Activated naive CD4-positive, alpha-beta T cell treated with anti-CD3 and anti-CD28 coated beads for 36 hours (primary cell): Measurements from ENCODE around the gene RFX7. TPM values are rescaled to one million over a fixed set of nuclear protein-coding genes. Genes with fewer than 3 reads are reported as not detected.
"Not testable (repeated sequence)": the region's sequence is repeated elsewhere in the genome, so short reads cannot be mapped to it uniquely, and the experiment has no call there.

Source experiments
- CTCF ChIA-PET: fragments of 350-600 bp; sonication (Branson Sonifier 250); formaldehyde crosslinking; loops from one replicate; lab custom pipeline; 2021; ENCODE audit warnings: antibody characterized with exemption; lab: Charles Lee
- DNase-seq: peaks from one replicate; pipeline ENCODE4 v3.0.0-alpha.2; 2020
- H3K27ac Mint-ChIP-seq: one replicate; pipeline ENCODE4 v1.8.0; 2021; ENCODE audit warnings: mild to moderate bottlenecking, mixed read lengths
- H3K27me3 Mint-ChIP-seq: one replicate; pipeline ENCODE4 v1.8.0; 2021; ENCODE audit warnings: low read depth, mixed read lengths
- H3K36me3 Mint-ChIP-seq: one replicate; pipeline ENCODE4 v1.8.0; 2021; ENCODE audit warnings: low read depth, mixed read lengths
- H3K4me1 Mint-ChIP-seq: one replicate; pipeline ENCODE4 v1.8.0; 2021; ENCODE audit warnings: low read depth, mixed read lengths
- H3K4me3 Mint-ChIP-seq: one replicate; pipeline ENCODE4 v1.8.0; 2021; ENCODE audit warnings: mild to moderate bottlenecking, moderate library complexity, mixed read lengths
- H3K9me3 Mint-ChIP-seq: one replicate; pipeline ENCODE4 v1.8.0; 2021; ENCODE audit warnings: mixed read lengths
- intact Hi-C: fragments of 100-400 bp; cut with micrococcal nuclease; formaldehyde crosslinking; loops from one replicate; pipeline ENCODE4 v1.15.1; 2023
- total RNA-seq, 2 experiments: library from RNA; stranded (reverse); gene quantifications; one replicate each; pipeline ENCODE4 v1.2.3, GENCODE V29; 2021

The RFX7 gene
- total RNA-seq, 2 experiments from 2014 or later, result 22.8 to 26.6 TPM

DNA sequence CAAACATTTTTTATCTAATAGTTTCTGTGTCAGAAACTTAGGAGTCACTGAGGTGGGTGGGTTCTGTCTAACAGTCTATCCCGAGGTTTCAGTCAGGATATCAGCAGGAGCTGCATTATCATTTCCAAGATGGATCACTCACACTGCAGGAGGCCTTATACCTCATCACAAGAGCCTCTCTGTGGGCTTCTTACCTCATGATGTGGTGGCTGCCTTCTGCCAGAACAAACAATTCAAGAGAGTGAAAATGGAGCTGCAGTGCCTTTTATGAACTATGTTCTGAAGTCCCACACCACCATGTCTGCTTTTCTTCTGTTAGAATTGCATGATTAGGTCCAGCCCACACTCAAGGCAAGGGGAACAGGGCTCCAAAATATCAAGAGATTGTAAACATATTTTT, 27.9 kb downstream of the RFX7 start:
- DNase-seq, result no peak
- H3K9me3 Mint-ChIP-seq, result peaks cover 40% of the 10 kb centered on the region
- intact Hi-C loops, result no loop called here
- H3K4me3 Mint-ChIP-seq, result no peak overlapping the region
- H3K27me3 Mint-ChIP-seq, result no peaks in the 10 kb centered on the region
- peaks cover 16% of the 10 kb centered on the region for H3K4me1 Mint-ChIP-seq
- peaks cover 37% of the 10 kb centered on the region for H3K36me3 Mint-ChIP-seq
- no peak overlapping the region for H3K27ac Mint-ChIP-seq
- CTCF ChIA-PET, result no interaction called here

DNA sequence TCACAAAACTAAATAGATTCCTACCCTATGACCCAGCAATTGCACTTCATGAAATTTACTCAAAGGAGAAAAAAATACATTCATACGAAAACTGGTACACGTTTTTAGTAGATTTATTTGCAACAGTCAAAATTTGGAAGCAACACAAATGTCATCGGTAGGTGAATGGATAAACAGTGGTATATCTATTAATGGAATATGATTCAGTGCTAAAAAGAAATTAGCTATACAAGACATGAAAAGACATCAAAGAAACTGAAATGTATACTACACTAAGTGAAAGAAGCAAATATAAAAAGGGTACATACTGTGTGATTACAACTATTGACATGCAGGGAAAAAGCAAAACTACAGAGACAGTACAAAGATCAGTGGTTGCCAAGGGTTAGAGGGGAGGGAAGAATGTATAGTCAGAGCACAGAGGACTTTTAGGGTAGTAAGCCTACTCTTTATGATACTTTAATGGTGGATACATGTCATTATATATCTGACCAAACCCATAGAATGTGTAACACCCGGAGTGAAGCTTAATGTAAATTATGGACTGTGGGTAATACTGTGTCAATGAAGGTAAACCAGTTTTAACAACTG, 31.6 kb downstream of the RFX7 start:
- Mint-ChIP-seq H3K36me3 (peaks cover 25% of the 10 kb centered on the region), H3K27ac (no peak overlapping the region), H3K4me3 (no peak overlapping the region), H3K4me1 (peaks cover 47% of the 10 kb centered on the region), H3K27me3 (no peaks in the 10 kb centered on the region), H3K9me3 (peaks cover 24% of the 10 kb centered on the region)
- intact Hi-C loops, result no loop called here
- CTCF ChIA-PET, result no interaction called here
- no peak for DNase-seq

DNA sequence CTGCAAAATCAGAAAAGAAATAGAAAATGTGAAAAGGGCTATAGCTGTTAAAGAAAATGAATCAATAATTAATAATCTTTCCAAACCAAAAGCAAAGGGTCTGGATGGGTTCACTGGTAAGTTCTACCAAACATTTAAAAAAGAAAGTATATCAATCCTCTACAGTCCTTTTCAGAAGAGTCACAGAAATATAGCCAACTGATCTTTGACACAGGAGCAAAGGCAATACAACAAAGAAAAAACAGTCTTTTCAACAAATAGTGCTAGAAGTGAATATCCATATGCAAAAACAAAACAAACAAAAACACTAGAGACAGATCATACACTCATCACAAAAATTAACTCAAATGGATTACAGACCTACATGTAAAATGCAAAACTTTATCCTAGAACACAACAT, 32.6 kb downstream of the RFX7 start:
- CTCF ChIA-PET, result no interaction called here
- Mint-ChIP-seq H3K4me1 (peaks cover 57% of the 10 kb centered on the region), H3K4me3 (no peak overlapping the region), H3K9me3 (peaks cover 24% of the 10 kb centered on the region), H3K36me3 (peaks cover 25% of the 10 kb centered on the region), H3K27me3 (no peaks in the 10 kb centered on the region), H3K27ac (no peak overlapping the region)
- DNase-seq, result no peak
- intact Hi-C loops, result no loop called here

DNA sequence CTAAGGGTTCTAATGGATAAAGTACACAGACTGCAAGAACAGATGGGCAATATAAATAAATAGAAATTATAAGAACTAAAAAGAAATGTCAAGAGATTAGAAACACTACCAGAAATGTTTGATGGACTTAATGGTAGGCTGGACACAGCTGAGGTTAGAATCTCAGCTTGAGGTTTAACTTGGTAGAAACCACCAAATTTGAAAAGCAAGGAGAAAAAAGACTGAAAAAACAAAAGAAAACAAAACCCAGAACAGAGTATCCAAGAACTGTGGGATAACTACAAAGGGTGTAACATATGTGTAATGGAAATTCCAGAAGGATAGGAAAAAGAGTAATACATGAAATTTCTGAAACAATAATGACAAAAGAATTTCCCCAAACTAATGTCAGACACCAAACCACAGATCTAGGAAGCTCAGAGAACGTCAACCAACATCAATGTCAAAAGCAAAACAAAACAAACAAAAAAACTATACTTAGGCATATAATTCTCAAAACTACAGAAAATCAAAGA, 35.0 kb downstream of the RFX7 start:
- H3K27me3 Mint-ChIP-seq, result no peaks in the 10 kb centered on the region
- H3K4me1 Mint-ChIP-seq, result peaks cover 75% of the 10 kb centered on the region
- intact Hi-C loops, result no loop called here

DNA sequence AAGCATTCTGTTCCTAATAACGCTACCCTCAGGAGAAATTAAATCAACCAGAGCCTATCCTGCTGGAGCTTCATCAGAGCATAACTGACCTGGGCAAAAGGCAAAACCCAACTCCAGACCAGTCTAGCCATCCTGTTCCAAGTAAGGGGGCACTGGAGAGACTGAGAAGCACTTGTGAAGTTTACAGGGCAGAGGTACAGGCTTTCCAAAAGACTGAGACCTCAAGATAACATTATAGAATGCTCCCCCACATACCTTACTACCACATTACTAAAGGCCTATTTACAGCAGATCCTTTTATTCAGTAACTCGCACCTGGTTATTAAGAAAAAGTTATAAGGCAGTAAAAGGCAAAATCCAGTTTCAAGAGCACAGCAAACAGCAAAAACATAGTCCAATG, 35.5 kb downstream of the RFX7 start:
- no peaks in the 10 kb centered on the region for H3K27me3 Mint-ChIP-seq
- H3K9me3 Mint-ChIP-seq, result peaks cover 17% of the 10 kb centered on the region
- peaks cover 78% of the 10 kb centered on the region for H3K4me1 Mint-ChIP-seq
- H3K4me3 Mint-ChIP-seq, result no peak overlapping the region
- H3K36me3 Mint-ChIP-seq, result peaks cover 19% of the 10 kb centered on the region
- CTCF ChIA-PET, result no interaction called here
- no peak overlapping the region for H3K27ac Mint-ChIP-seq
- DNase-seq, result no peak
- intact Hi-C loops, result no loop called here

More for the DNA sequence above, 35.0 kb downstream of the RFX7 start:
- CTCF ChIA-PET, result interaction anchor here (0.6 kb wide), 1 partner anchor 604 kb away, joined by 3 read pairs; no protein-coding TSS in a partner anchor
- DNase-seq, result no peak
- Mint-ChIP-seq H3K36me3 (peaks cover 22% of the 10 kb centered on the region), H3K9me3 (peaks cover 20% of the 10 kb centered on the region), H3K27ac (no peak overlapping the region), H3K4me3 (no peak overlapping the region)

DNA sequence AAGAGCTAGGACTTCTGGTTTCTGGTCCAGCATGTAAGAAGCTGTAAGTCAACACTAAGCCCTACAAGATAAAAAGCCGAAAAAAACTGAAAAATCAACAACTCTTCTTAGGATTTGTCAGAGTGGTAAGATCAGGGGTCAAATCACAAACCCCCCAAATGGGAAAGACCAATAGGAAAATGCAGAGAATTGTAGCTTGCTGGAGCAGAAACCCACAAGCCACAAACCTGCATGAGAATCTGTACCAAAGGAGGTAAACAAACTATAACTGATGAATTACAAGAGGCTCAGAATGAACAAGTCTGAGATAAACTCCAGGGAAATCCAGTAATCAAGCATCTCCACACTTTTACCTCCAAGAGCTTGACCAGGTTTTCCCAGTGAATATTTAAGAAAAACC, 36.0 kb downstream of the RFX7 start:
- H3K27ac Mint-ChIP-seq, result no peak overlapping the region
- intact Hi-C loops, result loop anchor here (2.0 kb wide), 1 partner anchor 37 kb away; no protein-coding TSS in a partner anchor
- peaks cover 81% of the 10 kb centered on the region for H3K4me1 Mint-ChIP-seq
- H3K27me3 Mint-ChIP-seq, result no peaks in the 10 kb centered on the region
- CTCF ChIA-PET, result no interaction called here
- H3K36me3 Mint-ChIP-seq, result peaks cover 19% of the 10 kb centered on the region
- H3K9me3 Mint-ChIP-seq, result peaks cover 16% of the 10 kb centered on the region
- H3K4me3 Mint-ChIP-seq, result no peak overlapping the region
- no peak for DNase-seq

DNA sequence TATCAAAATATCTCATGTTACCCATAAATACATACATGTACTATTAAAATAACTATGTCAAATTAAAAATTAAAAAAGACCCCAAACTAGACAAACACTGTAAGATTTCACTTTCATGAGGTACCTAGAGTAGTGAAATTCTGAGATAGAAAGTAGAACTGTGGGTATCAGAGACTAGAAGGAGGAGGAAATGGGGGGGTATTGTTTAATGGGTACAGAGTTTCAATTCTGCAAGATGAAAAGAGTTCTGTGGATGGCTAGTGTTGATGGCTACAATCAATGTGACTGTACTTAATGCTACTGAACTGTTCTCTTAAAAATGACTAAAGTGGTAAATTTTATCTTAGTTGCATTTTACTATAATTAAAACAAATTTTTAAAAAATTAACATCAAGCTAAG, 36.6 kb downstream of the RFX7 start:
- intact Hi-C loops, result loop anchor here (2.0 kb wide), 1 partner anchor 38 kb away; no protein-coding TSS in a partner anchor
- Mint-ChIP-seq H3K27me3 (no peaks in the 10 kb centered on the region), H3K9me3 (peaks cover 12% of the 10 kb centered on the region), H3K4me1 (peaks cover 80% of the 10 kb centered on the region), H3K27ac (no peak overlapping the region), H3K36me3 (peaks cover 15% of the 10 kb centered on the region), H3K4me3 (no peak overlapping the region)
- DNase-seq, result no peak
- CTCF ChIA-PET, result no interaction called here

DNA sequence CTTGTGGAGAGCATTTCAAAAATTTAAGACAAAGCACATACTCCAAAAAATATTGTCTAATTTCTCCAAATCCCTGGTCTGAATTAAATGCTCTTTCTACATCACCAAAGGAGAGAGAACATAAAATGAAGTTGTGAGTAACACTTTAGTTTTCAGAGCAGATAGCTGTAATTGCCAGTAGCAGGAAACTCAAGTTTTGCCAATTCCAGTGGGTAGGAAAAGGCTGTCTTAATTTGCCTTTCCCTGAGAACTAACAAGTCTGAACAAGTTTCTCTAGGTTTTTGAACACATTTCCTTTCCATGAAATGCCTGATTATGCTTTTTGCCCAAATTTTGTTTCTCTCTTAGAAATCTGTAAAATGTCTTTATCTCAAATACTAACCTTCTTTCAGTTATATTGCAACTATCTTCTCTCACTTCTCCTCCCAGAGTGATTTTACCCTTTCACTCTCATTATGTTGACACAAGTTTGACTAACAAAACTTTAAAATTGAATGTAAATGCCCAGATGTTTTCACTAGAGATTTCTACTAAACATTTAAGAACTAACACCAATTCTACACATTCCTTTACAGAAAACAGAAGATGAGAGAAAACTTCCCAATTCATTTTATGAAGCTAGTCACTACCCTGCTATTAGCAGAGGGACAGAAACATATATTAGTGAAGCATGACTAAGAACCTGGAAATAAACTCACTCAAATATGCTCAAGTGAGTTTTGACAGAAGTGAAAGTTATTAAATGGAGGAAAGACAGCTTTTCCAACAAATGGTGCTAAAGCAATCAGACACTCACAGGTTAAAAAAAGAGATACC, 38.4 kb downstream of the RFX7 start:
- peaks cover 76% of the 10 kb centered on the region for H3K4me1 Mint-ChIP-seq
- no peak overlapping the region for H3K4me3 Mint-ChIP-seq
- H3K9me3 Mint-ChIP-seq, result no peaks in the 10 kb centered on the region
- no peak overlapping the region for H3K27ac Mint-ChIP-seq
- DNase-seq, result no peak
- intact Hi-C loops, result no loop called here
- H3K27me3 Mint-ChIP-seq, result no peaks in the 10 kb centered on the region
- H3K36me3 Mint-ChIP-seq, result peaks cover 2% of the 10 kb centered on the region
- CTCF ChIA-PET, result interaction anchor here (1.1 kb wide), 1 partner anchor 40 kb away, joined by 3 read pairs; no protein-coding TSS in a partner anchor

DNA sequence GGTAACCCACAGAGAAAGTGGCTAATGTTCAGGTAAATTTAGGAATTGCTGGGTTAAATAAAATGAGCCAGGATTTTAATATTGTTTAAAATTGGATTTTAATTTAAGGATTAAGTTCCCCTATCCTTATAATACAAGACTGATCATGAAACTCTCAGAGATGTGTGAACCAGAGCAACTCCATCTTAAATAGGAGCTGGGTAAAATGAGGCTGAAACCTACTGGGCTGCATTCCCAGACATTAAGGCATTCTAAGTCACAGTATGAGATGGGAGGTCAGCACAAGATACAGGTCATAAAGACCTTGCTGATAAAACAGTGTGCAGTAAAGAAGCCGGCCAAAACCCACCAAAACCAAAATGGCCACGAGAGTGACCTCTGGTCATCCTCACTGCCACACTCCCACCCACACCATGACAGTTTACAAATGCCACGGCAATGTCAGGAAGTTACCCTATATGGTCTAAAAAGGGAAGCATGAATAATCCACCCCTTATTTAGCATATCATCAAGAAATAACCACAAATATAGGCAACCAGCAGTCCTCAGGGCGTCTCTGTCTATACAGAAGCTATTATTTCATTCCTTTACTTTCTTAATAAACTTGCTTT, 40.3 kb downstream of the RFX7 start:
- H3K27ac Mint-ChIP-seq, intact Hi-C loops, H3K36me3 Mint-ChIP-seq, H3K4me3 Mint-ChIP-seq, DNase-seq, H3K27me3 Mint-ChIP-seq, H3K9me3 Mint-ChIP-seq: not testable (repeated sequence)
- CTCF ChIA-PET, result interaction anchor here (0.6 kb wide), 1 partner anchor 352 kb away, joined by 6 read pairs; no protein-coding TSS in a partner anchor
- H3K4me1 Mint-ChIP-seq, result peaks cover 69% of the 10 kb centered on the region

DNA sequence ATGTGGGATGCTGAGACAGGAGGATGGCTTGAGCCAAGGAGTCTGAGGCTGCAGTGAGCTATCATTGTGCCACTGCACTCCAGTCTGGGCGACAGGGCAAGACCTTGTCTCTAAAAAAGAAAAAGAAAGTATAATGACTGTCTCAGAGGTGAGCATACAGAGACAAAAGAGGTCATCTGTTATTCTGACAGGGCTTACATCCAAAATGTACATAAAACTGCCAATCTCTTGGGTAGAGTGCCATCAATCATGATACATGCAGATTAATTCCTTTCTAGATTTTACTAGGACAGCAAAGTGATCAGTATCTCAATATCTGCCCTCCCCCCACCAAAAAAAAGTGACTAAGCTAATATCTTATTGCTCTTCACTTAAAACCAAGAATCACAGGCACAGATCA, 41.0 kb downstream of the RFX7 start:
- H3K27ac Mint-ChIP-seq, result no peak overlapping the region
- DNase-seq, result no peak
- peaks cover 64% of the 10 kb centered on the region for H3K4me1 Mint-ChIP-seq
- intact Hi-C loops, result no loop called here
- no peak overlapping the region for H3K4me3 Mint-ChIP-seq
- H3K27me3 Mint-ChIP-seq, result no peaks in the 10 kb centered on the region
- CTCF ChIA-PET, result no interaction called here
- H3K36me3 Mint-ChIP-seq, result peaks cover 2% of the 10 kb centered on the region
- no peaks in the 10 kb centered on the region for H3K9me3 Mint-ChIP-seq

DNA sequence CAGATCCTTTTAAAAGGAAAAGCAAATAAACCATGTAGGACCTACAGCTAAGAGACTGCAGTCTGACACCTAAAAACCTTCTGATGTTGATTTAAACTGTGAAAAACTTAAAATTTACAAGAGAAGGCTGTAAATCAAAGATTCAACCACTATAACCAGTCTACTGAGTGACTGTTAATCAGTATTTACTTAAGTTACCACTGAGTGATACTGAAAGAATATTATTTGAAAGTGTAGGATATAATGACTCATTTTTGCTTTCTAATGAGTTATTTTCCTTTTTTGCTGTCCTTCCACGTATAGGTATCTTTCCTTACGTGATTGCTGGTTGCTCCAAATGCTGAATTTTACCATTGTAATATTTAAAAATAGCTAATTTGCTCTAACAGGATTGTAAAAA, 44.6 kb downstream of the RFX7 start:
- no peak overlapping the region for H3K4me3 Mint-ChIP-seq
- CTCF ChIA-PET, result no interaction called here
- H3K4me1 Mint-ChIP-seq, result peaks cover 38% of the 10 kb centered on the region
- peaks cover 7% of the 10 kb centered on the region for H3K36me3 Mint-ChIP-seq
- no peak for DNase-seq
- no peaks in the 10 kb centered on the region for H3K9me3 Mint-ChIP-seq
- no peaks in the 10 kb centered on the region for H3K27me3 Mint-ChIP-seq
- intact Hi-C loops, result no loop called here
- no peak overlapping the region for H3K27ac Mint-ChIP-seq

DNA sequence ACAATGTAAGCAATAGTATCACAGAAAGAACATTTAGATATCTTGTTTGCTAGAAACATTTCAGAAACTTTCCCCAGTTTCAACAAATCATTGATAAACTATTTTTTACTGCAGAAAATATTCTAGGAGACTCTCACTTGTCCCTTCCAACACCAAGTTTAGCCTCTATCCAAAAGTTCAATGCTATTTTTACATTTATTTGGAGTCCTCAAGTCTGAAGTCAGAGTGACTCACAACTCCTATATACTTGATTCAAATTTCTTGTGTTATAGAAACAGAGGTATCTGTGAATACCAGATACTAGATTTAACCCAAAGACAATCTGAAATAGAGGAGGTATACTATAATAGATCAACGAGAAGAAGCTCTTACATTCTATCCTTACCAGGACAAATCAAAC, 49.6 kb downstream of the RFX7 start:
- DNase-seq, result no peak
- peaks cover 11% of the 10 kb centered on the region for H3K36me3 Mint-ChIP-seq
- CTCF ChIA-PET, result no interaction called here
- no peak overlapping the region for H3K4me3 Mint-ChIP-seq
- no peaks in the 10 kb centered on the region for H3K9me3 Mint-ChIP-seq
- no peak overlapping the region for H3K27ac Mint-ChIP-seq
- intact Hi-C loops, result no loop called here
- H3K4me1 Mint-ChIP-seq, result peaks cover 31% of the 10 kb centered on the region
- H3K27me3 Mint-ChIP-seq, result no peaks in the 10 kb centered on the region
